DMS79 treated with DMSO at 0.1 percent for 48 hours (cell line): ENCODE measurements around the gene RBMS3.
A peak's percentile ranks its signal among the peaks of the same experiment; 100 is the strongest.

Source experiments
- DNase-seq: peaks from one replicate; lab custom pipeline; 2025; lab: John Stamatoyannopoulos, UW

The RBMS3 gene

DNA sequence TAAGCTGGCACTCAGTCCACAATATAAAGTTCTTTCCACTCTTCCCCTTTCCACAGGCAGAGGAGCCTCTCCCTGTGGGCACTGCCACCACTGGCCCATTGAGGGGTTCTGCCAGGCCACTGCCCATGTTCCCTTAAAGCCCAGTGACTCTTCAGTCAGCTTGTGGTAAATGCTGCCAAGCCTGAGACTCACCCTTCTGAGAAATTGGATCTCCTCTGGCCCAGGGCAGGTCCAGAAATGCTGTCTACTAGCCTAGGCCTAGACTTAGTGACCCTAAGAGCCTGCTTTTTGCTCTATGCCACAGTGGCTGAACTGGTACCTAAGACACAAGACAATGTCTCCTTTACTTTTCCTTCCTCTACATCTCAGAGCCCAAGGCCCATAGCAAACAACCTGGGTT lies 295.8 kb downstream of the RBMS3 start:
- DNase-seq: no peak

DNA sequence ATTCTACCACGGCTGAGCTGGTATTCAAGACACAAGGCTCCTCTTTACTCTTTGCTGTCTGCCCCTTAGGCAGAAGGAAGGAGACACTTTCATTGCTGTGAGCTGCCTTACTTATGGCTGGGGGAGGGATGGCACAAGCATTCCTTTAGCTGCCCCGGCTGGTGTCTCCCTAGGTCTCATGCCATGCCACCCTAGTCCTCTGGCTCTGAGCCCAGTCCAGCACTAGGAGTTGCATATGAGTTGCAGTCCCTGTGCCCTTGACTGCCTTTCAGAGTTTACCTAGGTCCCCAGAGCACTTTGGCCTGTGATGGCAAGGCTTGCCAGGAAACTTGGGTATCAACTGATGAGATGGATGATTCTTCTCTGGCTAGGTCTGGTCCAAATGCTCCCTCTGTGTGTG lies 296.4 kb downstream of the RBMS3 start:
- no peak for DNase-seq

DNA sequence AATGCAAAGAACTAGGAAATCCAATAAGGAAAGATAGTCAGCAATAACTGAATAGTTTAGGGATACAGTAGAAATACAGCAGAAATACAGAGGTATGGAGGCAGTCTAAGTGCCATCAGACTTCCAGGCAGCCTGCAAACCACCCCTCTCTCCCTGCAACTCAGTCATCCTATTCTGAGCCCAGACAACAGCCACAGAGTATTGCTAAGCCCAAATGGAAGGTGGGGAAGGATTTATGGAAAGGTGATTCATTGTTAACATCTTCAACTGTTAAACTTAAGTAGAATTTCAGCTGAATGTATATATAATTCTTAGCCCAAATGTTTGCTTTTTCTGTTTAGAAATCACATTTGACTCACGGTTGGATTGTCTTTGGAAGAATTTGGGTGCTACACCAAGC lies 300.4 kb downstream of the RBMS3 start:
- DNase-seq: no peak

DNA sequence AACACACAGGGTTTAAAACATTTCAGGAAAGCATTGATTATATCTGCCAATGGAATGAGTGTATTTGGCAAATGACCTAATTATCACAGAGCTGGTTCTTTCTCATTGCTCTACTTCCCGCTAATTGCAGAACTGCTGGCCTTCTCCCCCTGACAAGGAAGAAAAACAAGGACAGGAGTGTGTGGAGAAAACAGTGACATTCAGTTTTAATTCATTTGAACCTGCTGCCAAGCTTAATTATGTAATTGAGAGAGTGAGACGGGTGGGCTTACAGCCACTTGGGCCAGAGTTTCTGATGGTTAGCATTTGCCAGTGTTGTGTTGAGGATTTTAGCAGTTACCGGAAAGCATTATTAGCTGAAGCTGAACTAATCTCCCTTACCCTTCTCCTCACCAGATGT lies 301.4 kb downstream of the RBMS3 start:
- DNase-seq: no peak

DNA sequence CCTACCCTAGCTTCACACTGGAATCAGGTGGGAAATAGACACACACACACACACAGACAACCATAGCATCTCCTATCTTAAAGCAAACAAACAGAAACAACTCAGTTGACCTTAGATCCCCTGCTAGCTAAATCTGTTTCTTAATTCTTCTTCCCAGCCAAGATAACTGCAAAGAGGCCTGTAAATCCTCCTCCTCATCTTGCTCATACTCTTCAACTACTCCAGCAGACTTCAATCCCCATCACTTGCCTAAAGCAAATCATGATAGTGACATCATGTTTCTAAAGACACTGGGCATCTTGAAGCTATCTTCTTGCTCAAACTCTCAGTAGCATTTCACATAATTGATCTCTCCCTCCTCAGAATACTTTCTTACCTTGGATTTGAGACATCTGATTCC lies 303.0 kb downstream of the RBMS3 start:
- no peak for DNase-seq

DNA sequence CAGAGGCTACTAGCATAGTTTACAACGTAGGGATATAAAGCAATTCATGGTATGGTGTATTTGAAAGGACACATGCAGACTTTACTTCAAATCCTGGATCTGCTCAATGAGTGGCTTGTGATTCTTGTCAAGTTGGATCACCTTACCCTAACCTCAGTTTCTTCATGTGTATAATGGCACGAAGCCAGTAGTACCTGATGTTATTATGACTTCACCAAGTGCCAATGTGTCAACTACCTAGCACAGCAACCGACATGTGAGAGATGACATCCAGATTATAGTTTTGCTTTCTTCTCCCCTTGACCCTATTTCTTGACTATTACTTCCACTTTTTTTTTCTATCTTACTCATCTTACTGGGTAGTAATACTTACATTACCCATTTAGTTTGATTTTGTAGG lies 304.5 kb downstream of the RBMS3 start:
- no peak for DNase-seq

DNA sequence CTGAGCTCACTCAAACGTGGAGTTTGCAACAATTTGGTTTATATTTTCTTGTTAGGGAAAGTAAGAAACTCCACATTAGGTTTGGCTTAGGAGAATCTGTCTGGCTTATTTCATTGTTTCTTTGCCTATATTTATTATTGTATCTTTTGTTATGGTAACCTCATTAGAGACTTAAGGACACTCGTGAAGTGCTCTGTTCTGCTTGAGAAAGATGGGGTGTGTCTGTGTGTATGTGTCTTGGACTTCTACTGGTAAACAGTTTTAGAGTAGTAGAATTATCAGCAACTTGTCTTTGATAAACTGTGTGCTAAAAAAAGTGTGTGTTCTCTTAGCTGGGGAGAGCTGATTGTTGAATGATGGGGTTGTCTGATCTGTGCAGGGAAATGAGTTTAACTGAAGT lies 306.5 kb downstream of the RBMS3 start:
- DNase-seq: peak; percentile 21

DNA sequence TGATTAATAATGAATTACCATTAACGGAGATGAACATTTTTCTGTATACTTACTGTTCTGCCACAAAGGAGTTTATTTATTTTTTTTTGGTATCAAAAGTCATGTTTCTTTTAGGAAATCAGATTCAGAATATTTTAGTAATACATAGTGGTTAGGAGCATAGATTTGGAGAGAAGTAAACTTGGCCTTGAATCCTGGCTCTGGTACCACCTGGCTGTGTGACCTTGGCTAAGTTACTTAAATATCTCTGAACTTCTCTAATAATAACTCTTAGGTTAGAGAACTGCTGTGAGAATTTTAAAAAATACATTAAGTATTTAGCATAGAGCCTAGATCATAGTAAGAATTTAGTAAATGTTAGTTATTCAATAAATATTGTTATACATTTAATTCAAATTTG lies 309.1 kb downstream of the RBMS3 start:
- no peak for DNase-seq

DNA sequence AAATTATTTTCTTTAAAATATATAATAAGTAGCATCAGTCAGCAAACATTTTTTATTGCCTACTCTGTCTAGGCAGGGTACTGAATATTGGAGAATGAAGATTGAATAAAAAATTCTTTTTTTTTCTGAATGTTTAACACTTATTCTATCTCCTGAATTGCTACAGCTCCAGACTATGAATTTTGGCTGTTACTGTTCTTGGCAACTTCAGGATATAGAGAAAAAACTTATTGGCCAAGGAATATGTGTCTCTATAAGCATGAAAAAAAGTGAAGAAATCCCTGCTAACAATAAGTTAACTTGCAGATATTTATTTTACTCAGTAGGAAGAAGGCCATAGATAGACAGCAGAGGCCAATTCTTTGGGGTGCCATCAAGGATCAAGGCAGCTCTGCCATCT lies 309.6 kb downstream of the RBMS3 start:
- no peak for DNase-seq

DNA sequence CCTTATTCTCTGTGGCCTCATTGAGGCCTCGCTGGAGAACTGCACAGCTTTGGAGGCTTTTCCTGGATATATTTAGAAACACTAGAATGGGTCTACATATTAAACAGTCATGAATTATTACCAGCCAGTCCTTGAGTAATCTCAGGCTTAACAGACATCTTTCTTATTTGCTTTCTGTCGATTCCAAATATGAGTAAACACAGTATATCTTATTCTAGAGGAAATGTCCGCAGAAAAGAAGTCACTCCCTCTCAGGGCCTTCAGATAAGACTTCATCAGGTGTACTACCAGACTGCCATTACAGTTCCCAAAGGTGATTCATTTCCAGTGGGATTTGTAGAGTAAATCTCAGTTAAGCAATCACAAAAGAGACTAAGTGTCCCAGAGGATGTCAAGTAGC lies 310.7 kb downstream of the RBMS3 start:
- DNase-seq: no peak

DNA sequence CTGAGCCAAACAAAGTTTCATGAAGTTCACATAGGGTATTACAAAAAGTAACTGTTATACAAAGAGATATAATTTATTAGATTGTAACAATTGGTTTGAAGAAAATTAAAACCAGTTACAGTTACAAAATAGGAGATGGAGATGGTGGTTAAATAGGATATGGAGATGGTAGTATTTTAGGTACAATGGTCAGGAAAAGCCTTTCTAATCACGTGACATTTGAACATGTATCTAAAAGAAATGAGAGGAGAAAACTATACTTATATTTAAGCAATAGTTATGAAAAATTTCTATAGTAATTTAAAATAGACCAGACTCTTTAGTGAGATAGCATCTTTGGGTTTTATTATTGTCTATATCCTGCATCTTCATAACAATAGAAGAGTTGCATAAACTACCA lies 312.9 kb downstream of the RBMS3 start:
- DNase-seq: no peak

DNA sequence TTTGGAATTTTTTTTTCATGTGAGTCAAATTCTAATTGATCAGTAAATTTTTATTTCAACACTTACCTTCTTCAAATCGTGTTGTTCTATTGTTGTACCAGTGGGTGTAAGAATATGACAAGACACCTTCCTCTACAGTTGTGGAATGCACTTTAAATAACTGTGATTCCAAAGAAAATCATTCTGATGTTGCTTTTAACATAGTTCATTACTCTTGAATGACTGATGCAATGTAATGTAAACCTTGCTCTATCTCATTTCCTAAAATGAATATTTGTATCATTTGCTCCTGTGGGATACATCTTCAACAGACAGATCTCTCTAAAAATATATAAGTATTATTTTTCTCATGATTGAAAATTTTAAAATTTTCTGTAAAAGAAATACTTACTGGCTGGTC lies 313.4 kb downstream of the RBMS3 start:
- no peak for DNase-seq

DNA sequence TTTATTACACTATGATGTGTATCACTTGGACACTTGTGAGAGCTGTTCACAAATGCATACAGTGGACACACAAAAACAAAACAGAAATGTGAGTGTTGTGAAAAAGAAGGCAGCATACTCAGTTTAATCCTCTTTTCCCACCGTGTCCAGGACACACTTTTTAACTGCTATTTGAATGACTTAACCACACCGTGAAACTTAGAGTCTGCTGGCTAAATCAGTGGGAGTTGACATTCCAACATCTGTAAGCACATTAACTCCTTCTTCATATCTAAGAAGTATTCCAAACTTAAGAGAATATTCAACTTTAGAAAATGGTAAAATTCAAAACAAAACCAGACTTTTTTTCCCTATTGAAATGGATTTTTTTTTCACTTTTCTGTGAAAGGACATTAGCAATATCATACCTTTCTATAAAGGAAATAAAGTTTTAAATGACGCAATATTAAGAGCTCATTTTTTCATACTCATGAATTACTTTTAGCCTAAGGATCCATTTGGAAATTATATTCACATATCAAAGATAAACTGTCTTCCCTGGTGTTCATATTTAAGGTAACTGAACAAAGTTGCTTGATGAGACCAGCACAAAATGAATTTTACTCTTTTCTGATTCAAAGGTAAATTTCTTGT lies 316.6 kb downstream of the RBMS3 start:
- DNase-seq: no peak

DNA sequence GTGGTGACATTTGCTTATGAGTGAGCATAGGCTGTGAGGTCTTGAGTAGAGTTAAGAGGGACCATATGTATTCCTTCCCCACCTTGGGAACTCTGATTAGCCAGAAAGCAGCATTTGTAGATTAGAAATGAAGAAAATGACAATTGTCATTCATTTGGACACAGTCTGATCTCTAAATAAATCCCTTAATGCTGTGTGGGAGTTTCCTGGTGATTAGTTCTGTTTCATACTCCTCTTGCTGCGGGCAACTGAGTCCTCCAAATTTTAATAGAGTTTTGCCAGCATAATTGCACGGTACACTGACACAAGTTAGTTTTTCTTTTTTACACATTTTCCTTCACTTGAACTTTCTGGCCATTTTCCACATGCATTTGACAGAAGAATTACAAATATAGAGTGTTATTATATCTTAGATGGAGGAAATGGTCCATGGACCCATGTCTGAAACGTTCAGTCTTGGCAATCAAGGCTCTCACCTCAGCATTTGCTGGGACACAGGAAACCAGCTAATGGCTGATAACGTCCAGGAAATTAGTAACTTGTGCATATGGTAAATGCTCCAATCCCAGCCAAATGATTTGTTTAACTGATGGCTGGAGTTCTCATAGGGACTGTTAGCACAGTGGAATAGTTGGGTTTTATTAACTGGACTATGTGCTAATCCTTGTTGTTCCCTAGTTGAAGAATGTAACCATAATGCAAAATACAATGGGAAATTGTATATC lies 321.2 kb downstream of the RBMS3 start:
- DNase-seq: no peak

DNA sequence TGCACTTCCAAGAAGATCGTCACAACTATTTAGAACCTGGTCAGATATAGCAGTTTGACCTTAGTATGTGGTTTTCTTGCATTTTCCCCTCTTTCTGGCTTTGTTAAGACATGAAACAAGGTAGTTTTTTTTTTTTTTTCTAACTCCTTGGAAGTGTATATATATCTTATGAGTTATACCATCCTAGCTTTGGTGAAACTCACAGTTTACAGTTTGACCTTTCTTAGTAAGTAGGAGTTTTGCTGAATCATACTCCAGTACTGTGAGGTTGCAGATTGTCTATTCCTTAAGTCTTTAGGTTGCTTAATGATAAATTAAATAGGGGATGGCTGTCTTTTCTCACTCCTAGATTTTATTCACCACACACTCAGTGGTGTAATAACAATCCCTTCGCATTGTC lies 325.0 kb downstream of the RBMS3 start:
- DNase-seq: no peak

DNA sequence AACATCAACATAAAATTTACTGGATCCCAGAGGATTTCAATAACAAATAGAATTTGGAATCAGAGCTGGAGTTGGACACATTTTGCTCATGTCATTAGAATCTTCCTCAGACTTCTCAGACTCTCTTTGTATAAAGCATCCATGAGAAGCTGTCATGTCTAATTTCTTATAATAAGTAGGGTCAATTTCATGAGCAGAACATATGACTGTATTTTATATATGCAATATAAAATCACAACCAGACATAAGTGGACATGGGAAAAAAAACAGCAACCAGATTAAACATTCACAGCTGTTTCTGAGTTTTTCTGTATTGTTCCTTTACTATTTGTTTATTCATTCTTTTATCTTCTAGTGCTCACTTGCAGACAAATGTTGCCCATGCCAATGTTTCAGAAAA lies 325.5 kb downstream of the RBMS3 start:
- DNase-seq: no peak

DNA sequence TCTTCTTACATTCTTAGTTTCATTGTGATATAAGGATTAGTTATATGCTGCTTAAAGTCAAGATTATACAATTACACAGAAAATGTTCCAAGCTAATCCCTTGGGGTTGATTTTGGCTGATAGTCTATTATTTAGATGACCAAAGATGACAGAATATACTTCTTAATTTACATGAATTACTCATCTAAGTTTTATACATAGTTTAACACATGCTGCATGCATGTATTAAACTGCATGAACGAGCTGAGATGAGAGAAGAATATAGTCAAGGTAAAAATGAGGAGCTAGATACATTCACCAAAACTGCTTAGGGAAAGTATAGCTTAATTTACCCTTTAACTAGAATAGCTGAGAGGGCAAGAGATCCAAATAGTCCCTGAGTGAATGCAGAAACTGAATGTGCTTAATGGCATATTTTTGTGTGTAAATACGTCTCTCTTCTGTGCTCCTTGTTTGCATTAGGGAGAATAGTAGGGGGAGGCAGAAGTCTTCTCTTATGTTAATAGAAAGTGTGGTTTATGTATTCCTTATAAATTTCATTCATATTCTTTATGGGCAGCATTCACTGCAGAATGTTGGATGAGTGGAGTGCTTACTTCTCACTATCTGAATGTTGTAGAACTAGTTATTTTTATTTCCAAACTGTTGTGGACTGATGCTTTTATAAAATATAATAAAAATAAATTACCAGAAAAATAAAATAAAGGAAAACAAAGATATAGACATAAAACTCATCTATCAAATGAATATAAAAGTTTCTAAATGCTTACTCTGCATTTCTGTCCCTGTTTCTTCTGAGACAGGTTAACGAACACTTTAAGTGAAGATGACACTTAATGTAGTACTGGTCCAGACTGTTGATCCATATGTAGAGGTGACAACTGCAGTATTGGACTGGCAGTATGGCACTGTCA lies 327.8 kb downstream of the RBMS3 start:
- no peak for DNase-seq

DNA sequence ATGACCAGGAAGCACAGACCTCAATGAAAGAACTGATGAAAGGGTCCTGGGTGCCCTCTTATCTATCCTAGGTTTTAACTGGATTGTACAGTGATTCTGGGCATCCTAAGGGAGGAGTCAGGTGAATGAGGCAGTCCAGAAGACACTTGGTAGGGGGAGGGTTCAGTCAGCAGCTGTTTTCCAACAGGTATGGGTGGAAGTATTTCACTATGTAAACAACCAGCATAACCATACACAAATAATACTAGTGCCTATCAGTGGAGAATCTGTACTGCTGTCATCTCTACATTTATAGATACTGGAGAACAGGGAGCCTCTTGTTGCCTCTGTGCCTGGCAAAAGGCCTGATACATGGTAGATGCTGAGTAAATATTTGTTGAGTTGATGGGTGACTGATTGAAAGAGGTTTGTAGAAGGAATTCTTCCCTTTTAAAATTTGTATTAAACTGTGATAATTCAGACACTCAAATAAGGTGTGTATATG lies 328.5 kb downstream of the RBMS3 start:
- no peak for DNase-seq

DNA sequence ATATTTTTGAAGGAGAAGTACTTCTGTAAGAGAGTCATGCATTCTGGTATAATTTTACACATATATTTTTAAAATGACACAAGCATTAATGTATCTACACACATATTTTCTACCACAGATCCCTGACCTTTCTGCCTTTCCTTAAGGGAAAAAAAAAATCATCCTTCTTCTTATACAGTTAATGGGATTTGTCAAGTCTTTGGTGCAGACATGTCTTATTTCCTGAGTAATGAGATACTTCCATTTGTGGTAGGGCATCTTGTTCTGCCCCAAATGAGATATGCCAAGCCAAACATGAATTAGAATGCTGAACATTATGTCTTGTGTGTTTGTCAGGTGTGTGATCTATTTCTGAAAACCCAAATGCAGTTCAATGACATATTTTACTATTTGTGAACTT lies 329.9 kb downstream of the RBMS3 start:
- no peak for DNase-seq

DNA sequence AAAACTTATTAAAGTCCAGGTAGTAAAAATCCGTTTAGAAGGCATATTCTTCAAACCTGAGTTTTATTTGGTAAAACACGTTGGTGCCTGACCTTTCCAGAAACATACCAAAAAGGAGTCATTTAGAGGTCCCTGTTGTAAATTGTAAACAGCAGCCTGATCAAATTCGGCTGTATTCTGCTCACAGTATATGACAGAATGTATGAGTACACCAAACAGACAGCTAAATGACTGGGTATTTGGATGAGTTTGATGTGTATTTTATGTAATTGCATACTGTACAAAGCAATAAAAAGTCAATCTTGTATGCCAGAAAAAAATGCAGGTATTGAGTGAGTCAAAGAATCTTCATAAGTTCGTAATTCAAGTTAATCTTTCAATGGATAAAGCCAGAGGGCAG lies 330.4 kb downstream of the RBMS3 start:
- no peak for DNase-seq

DNA sequence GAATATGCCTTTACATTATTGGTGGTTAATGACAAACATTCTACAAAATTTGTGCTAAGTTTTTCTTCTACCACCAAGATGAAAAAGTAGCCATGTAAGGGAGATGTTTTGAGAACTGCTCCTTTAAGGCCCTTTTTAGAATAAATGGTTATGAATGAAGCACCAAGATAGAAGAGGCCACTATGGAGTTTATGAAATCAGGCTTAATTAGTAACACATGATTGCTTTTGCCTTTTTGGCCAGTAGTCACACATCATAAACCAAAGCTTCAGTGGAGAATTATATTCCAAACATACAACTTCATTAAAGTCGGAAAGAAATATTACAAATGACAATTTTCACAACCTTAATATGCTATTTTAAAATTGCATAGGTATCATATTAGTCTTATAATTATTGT lies 331.7 kb downstream of the RBMS3 start:
- no peak for DNase-seq

DNA sequence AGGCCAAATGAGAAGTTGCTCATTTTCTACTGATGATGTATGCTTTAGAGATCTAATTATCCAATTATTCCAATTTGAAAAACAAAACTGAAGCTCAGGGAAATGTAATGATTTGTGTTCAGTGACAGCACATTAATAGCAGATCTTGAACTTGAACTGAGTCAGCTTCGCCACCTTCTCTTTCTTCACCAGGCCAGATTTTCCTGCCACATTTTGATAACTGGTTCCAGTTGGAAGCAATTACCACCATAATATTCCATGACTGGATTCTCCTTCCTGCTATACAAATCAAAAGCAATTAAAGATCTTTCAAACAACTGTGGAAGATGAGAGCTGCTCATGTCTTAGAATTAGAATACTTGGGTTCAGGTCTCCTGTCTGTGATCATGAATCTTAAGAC lies 334.1 kb downstream of the RBMS3 start:
- DNase-seq: no peak
